HG03342 (cell line): ENCODE data around the gene VARS2.

Experiments used
- ATAC-seq: cut with Tn5 transposase; IDR thresholded peaks from one replicate; pipeline ENCODE4 v1.9.1; 2021; ENCODE audit warnings: mild to moderate bottlenecking, moderate library complexity; ENCODE audit not compliant: unreplicated experiment

VARS2 gene

DNA sequence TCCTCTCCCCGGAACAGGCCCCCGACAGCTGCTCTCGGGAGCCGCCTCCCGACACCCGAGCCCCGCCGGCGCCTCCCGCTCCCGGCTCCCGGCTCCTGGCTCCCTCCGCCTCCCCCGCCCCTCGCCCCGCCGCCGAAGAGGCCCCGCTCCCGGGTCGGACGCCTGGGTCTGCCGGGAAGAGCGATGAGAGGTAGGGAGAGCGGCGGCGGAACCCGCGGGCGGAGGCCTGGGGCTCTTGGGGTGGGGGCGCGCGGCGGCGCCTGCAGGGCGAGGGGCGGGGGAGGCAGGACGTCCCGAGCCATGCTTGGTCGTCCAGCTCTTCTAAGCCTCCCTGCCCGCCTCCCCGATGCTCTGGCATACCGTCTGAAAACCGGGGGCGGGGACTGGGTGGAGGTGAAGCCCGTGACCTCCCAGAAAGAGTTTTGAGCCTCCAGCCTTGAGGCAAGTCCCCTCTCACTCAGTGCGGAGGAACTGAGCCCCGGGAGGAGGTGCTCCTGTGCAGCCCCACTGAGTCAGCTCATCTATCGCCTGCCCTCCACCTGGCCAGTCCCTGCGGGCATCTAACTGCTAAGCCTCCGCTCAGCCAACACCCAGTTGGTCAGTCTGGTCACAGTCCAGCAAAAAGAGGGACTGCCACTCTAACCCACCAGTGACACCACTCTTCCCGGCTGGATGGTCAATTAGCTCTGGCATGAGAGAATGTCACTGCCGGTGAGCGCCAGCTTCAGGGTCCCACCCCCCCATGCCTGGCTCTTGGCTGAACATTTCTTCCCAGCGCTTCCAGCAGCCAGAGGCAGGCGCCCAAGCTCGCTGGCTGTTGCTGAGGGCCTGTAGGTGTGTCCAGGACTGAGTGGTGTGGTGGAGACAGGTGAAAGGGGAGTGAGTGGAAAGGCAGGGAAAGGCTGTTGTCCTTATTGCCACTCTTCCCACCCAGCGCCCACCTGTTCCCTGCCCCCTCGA, 29.2 kb upstream of the VARS2 start:
- ATAC-seq: no peak

DNA sequence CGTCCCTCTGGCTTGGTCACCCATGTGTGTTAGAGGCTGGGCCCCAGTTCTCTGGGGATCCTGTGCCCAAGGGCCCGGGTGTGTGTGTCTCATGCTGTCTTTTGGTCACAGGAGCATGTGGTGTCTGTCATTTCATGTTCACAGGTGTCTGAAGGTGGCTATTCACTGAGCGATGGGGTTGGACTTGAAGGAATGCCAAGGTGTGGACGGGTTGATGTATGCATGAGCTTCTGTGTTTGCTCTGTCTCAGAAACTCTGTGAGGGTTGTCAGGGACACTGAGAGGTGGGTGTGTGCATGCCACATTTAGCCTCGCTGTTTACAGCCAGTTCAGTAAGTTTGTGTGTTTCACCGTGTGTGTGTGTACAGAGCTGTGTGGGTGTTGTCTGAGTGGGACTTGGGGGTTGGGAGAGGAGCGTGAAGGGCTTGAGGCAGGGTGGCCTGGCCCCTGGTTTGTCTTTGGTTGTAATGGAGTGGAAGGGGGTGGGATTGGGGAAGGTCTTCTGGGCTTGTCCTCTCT, 28.5 kb upstream of the VARS2 start:
- ATAC-seq: no peak

DNA sequence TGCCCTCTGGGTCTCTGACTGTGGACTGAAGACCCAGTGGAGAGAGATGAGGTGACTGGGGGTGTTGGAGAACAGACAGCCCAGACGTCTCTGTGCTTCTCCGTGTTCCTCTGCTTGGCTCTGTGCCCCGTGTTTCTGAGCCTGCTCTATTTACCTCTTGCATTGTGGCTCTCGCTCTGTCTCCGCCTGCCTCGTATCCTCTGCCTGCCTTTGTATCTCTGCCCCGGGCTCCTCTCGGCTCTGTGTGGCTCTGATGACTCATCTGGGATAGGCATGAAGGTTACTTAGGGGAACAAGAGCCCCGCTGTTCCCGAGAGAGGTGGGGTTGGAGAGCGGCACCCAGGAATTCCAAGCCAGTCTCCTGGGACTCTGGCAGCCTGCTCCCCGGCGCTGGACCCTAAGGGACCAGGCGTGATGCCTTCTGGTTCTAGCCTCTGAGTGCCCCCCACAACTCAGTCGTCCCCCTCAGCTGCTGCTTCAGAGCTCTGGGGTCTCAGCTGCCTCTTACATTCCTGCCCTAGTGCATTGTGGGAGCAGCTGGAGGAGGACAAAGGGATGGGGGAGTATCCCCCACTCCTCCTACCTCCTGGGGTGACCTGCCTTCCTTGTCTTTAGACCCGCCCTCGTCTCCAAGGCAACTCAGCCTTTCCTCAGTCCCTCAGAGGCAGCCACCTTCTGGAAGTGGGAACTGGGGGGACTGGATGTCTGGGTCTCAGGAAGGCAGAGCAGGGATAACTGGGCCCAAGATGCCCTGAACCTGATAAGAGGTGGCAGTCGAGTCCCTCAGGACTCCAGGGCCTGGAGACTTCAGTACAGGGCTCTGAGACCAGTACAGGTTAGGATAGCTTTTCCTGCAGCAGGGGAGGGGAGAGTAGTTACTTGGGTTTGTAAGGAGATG, 27.8 kb upstream of the VARS2 start:
- ATAC-seq: no peak

DNA sequence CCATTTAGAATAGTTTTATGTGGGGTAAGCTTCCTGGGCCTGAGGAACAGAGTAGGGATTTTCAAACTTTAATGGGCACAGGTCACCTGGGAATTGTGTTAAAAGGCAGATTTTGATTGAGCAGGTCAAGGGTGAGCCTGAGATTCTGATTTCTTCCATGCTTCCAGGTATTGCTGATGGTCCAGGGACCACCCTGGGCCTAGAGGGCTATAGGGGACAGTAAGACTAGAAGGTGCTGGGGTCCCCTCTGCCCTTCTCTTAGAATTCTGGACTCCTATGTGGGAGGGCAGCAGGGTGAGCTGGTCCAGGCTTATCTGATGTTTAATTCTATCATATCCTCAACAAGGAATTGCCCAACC, 27.2 kb upstream of the VARS2 start:
- ATAC-seq: no peak

DNA sequence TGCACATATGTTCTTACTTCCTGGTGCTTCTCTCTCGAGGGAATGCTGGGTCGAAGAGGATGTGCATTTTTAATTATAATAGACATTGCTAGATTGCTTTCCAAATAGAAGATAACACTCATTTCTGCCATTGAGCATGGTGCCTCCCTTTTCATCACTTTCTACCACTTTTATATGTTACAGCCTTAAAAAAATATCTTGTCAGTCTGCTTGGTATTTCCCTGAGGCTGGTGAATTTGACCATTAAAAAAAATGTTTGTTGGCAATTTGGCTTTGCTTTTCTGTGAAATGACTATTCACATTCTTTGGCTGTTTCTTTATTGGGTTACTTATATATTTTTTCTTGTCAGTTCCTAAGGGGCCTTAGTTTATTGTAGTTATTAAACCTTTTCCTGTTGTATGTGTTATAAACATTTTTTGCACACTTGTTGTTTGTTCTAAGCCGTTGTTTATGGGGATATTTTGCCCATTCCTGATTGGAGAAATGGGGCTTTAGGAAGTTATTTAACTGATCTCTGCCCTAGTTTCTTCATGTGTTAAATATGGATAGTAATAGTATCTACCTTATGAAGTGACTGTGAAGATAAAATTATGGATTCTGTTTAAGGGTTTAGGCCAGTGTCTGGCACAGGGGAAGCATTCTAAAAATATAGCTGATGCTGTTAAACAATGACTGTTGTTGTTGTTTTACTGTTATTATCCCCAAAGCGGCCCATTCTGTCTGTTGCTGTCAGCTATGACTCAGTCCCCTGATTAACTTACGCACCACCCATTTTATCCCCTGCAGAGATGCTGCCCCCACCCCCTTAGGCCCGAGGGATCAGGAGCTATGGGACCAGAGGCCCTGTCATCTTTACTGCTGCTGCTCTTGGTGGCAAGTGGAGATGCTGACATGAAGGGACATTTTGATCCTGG, 25.9 kb upstream of the VARS2 start:
- no peak for ATAC-seq

DNA sequence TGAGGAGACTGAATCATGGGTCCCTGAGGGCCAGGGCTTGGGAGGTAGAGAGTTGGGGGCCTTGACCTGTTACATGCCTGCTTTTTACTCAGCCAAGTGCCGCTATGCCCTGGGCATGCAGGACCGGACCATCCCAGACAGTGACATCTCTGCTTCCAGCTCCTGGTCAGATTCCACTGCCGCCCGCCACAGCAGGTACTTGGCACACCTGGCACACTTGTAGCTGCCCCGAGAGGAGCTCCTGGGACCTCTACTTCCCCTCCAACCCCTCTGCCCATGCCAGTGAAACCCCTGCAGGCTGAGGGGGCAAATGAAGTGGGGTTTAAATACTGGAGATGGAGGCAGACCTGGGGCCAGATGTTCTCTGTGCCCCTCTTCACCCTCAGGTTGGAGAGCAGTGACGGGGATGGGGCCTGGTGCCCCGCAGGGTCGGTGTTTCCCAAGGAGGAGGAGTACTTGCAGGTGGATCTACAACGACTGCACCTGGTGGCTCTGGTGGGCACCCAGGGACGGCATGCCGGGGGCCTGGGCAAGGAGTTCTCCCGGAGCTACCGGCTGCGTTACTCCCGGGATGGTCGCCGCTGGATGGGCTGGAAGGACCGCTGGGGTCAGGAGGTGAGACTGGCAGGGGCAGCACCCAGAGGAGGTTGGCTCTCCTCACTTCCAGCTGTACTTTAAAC, 25.1 kb upstream of the VARS2 start:
- ATAC-seq: no peak

DNA sequence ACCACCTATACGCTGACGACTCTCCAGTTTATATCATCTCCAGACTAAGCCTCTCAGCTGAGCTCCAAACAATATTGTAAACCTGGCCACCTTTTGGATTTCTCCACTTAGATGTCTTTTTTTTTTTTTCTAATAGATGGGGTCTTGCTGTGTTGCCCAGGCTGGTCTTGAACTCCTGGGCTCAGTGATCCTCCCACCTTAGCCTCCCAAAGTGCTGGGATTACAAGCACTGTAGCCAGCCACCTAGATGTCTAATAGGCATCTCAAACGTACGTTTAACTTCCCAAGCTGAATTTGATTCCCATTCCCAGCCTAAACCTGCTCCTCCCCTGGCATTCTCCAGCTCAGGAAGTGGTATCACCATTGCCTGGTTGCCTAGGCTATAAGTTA, 24.5 kb upstream of the VARS2 start:
- no peak for ATAC-seq

DNA sequence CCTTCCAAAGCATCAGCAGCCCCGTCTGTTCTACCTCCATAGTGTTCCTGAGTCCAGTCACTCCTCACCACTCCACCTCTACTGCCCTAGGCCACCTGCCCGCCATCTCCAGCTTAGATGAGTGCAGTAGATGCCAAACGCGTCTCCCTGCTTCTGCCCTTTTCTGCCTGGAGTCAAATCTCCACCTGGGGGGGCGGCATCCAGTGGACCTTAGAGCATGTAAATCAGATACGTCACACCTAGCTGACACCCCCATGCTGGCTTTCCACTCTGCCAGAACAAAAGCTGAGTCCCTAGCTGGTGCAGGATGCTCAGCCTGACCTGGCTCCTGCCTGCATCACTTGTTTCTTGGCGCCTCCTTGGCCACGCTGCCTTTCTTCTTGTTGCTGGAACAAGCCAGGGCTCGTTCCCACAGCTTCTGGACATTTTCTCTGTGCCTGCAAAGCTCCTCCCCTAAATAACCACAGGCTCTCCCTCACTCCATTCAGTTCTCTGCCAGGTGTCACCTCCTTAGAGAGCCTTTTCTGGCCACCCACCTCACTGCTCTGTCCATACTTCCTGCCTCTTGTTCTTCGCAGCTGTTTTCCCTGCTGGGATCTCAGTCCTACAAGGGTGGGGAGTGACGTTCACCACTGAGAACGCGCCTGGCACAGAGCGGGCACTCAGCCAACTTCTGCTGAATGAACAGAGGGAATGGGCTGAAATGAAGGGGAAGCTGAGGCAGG, 24.0 kb upstream of the VARS2 start:
- ATAC-seq: no peak

DNA sequence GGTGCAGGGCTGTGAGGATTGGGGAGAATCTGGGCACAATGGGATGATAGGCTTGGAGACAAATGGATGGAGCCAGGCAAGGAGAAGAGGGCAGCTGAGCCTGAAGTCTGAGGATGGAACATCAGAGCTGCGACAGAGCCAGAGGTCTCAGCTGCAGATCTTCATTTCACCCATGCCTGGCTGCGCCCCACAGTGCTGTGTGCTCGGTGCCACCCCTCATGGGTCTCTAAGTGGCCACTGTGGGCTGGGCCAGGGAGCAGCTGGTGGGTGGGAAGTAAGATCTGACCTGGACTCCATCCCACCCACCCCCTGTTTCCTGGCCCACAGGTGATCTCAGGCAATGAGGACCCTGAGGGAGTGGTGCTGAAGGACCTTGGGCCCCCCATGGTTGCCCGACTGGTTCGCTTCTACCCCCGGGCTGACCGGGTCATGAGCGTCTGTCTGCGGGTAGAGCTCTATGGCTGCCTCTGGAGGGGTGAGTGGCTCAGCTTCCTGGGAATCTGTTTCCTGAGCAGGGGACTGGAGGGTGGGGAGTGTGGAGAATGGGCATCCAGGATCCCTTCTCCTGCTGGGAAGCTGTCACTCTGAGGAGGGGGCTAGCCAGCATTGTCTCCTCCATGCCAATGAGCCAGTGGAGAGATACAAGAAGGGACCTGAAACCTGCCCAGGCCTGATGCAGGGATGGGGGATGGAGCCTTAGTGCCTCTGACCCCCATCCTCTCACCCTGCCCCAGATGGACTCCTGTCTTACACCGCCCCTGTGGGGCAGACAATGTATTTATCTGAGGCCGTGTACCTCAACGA, 23.2 kb upstream of the VARS2 start:
- ATAC-seq: no peak

DNA sequence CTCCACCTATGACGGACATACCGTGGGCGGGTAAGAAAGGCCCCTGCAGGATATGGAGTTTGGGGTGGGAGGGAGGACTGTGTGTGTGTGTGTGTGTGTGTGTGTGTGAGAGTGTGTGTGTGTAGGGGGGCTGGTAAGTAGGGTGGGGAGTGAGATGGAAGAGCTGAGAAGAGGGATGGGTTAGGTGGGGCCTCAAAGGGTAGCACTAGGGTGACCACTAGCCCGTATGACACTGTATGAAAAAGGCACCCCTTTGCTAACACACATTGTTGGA, 22.7 kb upstream of the VARS2 start:
- no peak for ATAC-seq

DNA sequence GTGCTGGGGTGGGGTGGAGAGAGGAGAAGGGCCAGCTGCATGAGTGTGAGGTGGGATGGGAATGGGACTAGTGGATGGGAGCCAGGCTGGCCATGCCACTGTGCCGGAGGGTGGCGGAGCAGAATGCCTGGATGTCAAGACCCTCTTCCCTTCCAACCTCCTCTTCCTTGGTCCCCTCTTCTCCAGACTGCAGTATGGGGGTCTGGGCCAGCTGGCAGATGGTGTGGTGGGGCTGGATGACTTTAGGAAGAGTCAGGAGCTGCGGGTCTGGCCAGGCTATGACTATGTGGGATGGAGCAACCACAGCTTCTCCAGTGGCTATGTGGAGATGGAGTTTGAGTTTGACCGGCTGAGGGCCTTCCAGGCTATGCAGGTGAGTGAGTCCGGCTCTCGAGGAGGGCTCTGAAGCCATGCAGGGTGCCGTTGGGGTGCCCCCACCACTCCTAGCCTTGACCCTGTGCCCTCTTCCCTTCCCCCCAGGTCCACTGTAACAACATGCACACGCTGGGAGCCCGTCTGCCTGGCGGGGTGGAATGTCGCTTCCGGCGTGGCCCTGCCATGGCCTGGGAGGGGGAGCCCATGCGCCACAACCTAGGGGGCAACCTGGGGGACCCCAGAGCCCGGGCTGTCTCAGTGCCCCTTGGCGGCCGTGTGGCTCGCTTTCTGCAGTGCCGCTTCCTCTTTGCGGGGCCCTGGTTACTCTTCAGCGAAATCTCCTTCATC, 22.1 kb upstream of the VARS2 start:
- ATAC-seq: no peak

DNA sequence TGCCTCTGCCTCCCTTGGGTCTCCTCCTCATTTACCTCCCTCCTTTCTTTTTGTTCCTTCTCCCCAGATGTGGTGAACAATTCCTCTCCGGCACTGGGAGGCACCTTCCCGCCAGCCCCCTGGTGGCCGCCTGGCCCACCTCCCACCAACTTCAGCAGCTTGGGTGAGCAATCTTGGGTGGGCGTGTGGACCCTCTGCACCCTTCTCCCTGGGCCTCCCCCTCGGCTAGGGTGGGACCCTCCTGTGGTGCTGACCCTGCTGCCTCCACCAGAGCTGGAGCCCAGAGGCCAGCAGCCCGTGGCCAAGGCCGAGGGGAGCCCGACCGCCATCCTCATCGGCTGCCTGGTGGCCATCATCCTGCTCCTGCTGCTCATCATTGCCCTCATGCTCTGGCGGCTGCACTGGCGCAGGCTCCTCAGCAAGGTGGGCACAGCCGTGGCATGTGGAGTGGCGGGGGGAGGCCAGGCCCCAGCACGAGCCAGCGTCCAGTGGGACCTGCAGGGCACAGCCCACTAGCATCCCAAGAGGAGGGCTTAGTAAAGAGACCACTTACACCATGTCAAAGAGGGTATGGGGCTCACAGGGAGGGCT, 20.9 kb upstream of the VARS2 start:
- no peak for ATAC-seq

DNA sequence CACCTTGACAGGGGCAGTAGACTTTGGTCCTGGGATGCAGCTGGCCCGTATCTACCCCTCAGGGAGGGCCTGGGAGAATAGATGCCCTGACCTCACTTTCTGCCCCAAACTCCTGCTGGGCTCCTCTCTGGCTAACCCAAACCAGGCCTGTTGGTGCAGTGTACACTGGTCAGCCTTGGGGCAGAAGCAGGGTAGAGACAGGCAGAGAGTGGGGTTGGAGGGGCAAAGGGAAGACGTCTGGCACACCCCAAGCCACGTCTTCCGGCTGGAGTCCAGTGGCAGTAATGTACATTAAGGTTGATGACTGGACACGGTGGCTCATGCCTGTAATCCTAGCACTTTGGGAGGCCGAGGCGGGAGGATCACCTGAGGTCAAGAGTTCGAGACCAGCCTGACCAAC, 20.4 kb upstream of the VARS2 start:
- ATAC-seq: no peak

DNA sequence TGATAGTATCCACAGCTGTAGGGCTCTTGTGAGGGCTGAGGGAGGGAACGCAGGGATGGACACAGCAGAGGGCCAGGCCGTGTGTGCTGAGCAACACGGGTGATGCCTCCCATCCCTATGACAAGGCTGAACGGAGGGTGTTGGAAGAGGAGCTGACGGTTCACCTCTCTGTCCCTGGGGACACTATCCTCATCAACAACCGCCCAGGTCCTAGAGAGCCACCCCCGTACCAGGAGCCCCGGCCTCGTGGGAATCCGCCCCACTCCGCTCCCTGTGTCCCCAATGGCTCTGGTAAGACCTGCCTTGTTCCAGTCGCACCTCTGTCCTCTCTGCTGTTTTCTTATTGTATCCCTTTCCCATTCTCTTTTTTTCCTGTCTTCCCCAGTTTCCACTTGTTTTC, 19.7 kb upstream of the VARS2 start:
- ATAC-seq: no peak

DNA sequence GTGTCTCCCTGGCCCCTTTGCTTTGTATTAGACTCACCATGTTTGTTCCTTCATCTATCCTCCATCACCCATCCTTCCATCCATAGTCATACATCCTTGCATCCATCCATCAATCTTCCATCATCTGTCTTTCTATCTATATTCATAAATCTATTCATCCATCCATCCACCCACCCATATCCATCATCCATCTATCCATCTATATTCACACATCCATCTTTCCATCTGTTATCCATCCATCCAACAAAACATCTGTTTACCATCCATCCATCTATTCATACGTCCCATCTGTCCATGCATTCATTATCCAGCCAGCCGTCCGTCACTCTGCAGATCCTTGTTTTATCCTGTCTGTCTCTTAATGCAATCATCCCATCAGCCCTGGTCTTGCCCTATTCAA, 19.1 kb upstream of the VARS2 start:
- ATAC-seq: no peak

DNA sequence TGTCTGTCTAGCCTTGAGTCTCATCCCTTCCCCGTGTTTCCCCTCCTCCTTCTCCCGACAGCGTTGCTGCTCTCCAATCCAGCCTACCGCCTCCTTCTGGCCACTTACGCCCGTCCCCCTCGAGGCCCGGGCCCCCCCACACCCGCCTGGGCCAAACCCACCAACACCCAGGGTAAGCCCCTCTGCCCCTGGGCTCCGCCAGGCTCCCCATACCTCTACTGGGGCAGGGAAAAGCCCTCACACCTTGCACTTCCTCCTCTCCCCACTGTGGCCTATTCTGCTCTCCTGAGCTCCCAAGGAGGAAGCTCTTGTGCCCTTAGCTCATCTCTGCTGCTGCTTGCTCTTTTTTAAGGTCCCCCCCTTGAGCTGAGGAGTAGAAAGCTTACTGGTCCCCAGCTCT, 18.7 kb upstream of the VARS2 start:
- ATAC-seq: no peak

DNA sequence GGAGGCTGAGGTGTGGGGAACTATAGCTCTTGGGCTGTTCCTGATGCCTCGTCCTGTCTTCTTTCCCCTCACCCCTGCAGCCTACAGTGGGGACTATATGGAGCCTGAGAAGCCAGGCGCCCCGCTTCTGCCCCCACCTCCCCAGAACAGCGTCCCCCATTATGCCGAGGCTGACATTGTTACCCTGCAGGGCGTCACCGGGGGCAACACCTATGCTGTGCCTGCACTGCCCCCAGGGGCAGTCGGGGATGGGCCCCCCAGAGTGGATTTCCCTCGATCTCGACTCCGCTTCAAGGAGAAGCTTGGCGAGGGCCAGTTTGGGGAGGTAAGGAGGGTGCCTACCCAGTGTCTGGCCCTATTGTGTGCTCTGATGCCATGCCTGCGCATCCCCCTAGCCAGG, 17.5 kb upstream of the VARS2 start:
- ATAC-seq: no peak

DNA sequence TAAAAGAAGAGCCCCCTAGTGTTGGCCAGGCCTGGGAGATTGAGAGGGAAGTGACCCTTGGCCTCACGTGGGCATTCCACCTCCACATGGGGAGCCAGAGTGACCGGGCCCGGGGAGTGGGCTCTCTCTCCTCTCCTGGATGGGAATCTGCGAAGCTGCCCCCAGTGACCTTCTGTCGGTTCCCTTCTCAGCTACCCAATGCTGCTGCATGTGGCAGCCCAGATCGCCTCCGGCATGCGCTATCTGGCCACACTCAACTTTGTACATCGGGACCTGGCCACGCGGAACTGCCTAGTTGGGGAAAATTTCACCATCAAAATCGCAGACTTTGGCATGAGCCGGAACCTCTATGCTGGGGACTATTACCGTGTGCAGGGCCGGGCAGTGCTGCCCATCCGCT, 16.2 kb upstream of the VARS2 start:
- ATAC-seq: no peak
